Daoy (cell line): Measurements from ENCODE around the gene RUNDC3A. TPM values are rescaled to one million over a fixed set of nuclear protein-coding genes. Genes with fewer than 3 reads are reported as not detected.
A peak's percentile ranks its signal among the peaks of the same experiment; 100 is the strongest.
"Not testable (repeated sequence)": the region's sequence is repeated elsewhere in the genome, so short reads cannot be mapped to it uniquely, and the experiment has no call there.

ENCODE experiments used
- DNase-seq: peaks from one replicate; pipeline ENCODE4 v3.0.0-alpha.2; 2015; ENCODE audit warnings: low read depth
- total RNA-seq: library from RNA; depleted of rRNA; stranded (reverse); fragments of >200 nt; shearing (Covaris generic); gene quantifications from 2 replicates; pipeline ENCODE4 v1.2.3, GENCODE V29; 2014

The RUNDC3A gene
- total RNA-seq, 1 experiment from 2014 or later = 0.69 TPM

GRCh38 chr17:44343510-44344209, 35.3 kb downstream of the RUNDC3A start:
- no peak for DNase-seq

- DNase-seq = peak; percentile 95
Observed at GRCh38 chr17:44344939-44345453, 36.6 kb downstream of the RUNDC3A start, which contains the start of gene GRN. TSS of gene GRN (plus strand) at chr17:44345302. CDS start at chr17:44349165, 3,863 bp downstream.

- peak; percentile 73 for DNase-seq
Observed at GRCh38 chr17:44345454-44346026, 37.1 kb downstream of the RUNDC3A start.

GRCh38 chr17:44346064-44346844, 37.9 kb downstream of the RUNDC3A start:
- DNase-seq = no peak

GRCh38 chr17:44347206-44348055, 39.0 kb downstream of the RUNDC3A start:
- DNase-seq = not testable (repeated sequence)

- peak; percentile 61 for DNase-seq
Observed at GRCh38 chr17:44348234-44348987, 40.0 kb downstream of the RUNDC3A start.

- no peak for DNase-seq
Observed at GRCh38 chr17:44348988-44349364, 40.6 kb downstream of the RUNDC3A start.

- DNase-seq = no peak
Observed at GRCh38 chr17:44349553-44350070, 41.2 kb downstream of the RUNDC3A start.

GRCh38 chr17:44350733-44351226, 42.4 kb downstream of the RUNDC3A start:
- peak; percentile 60 for DNase-seq

- DNase-seq = no peak
Observed at GRCh38 chr17:44351464-44351863, 43.1 kb downstream of the RUNDC3A start.

GRCh38 chr17:44351961-44352827, 43.8 kb downstream of the RUNDC3A start:
- DNase-seq = no peak

- DNase-seq = no peak
Observed at GRCh38 chr17:44352828-44353671, 44.6 kb downstream of the RUNDC3A start.

- no peak for DNase-seq
Observed at GRCh38 chr17:44353672-44354331, 45.4 kb downstream of the RUNDC3A start.

- DNase-seq = no peak
Observed at GRCh38 chr17:44354582-44355561, 46.5 kb downstream of the RUNDC3A start.

- no peak for DNase-seq
Observed at GRCh38 chr17:44355642-44356099, 47.3 kb downstream of the RUNDC3A start.

- DNase-seq = no peak
Observed at GRCh38 chr17:44356241-44356640, 47.8 kb downstream of the RUNDC3A start.
